H1 (cell line): ENCODE data around the gene SLC4A9. TPM values are rescaled to one million over a fixed set of nuclear protein-coding genes. Genes with fewer than 3 reads are reported as not detected.

ENCODE experiments used
- CTCF ChIA-PET: fragments of 300-600 bp; sonication (Branson Sonifier 250); formaldehyde crosslinking; loops from one replicate; lab custom pipeline; 2021; ENCODE audit not compliant: partially characterized antibody; lab: Charles Lee
- POLR2A ChIA-PET: fragments of 300-600 bp; sonication (Branson Sonifier 250); formaldehyde crosslinking; loops from one replicate; lab custom pipeline; 2021; ENCODE audit warnings: inconsistent platforms; ENCODE audit not compliant: partially characterized antibody; lab: Charles Lee
- DNase-seq, 2 experiments: peaks; one replicate each; pipeline versions ENCODE4 v3.0.0 to v3.0.0-alpha.2; 2010 to 2022; ENCODE audit warnings: low spot score in 2 of 2, low read depth in 1 of 2, mixed read lengths in 1 of 2
- FAIRE-seq: peaks from 2 replicates; lab custom pipeline; 2011; peaks lifted over from hg19 to GRCh38; lab: Jason Lieb, UNC
- H2AFZ ChIP-seq: 2 replicates; pipeline ENCODE4 v1.8.1; 2012; ENCODE audit warnings: low read length, inconsistent platforms
- H2AK5ac ChIP-seq: 2 replicates; pipeline ENCODE4 v1.6.1; 2013; ENCODE audit warnings: low read depth, low read length
- H2BK120ac ChIP-seq: replicated peaks from 2 replicates; pipeline ENCODE3; 2013; ENCODE audit warnings: low read depth, low read length, inconsistent platforms
- H2BK12ac ChIP-seq: 2 replicates; pipeline ENCODE4 v1.6.1; 2013; ENCODE audit warnings: low read depth, low read length
- H2BK15ac ChIP-seq: 2 replicates; pipeline ENCODE4 v1.6.1; 2013; ENCODE audit warnings: low read length
- H2BK20ac ChIP-seq: 2 replicates; pipeline ENCODE4 v1.6.1; 2013; ENCODE audit warnings: low read length
- H2BK5ac ChIP-seq: 2 replicates; pipeline ENCODE4 v1.6.1; 2013; ENCODE audit warnings: low read depth, low read length
- H3K14ac ChIP-seq: 2 replicates; pipeline ENCODE4 v1.6.1; 2013; ENCODE audit warnings: inconsistent platforms; ENCODE audit not compliant: insufficient read length
- H3K18ac ChIP-seq: 2 replicates; pipeline ENCODE4 v1.6.1; 2013; ENCODE audit warnings: low read length; ENCODE audit errors: extremely low read depth
- H3K23ac ChIP-seq: 2 replicates; pipeline ENCODE4 v1.6.1; 2013; ENCODE audit warnings: inconsistent platforms; ENCODE audit not compliant: insufficient read length
- H3K23me2 ChIP-seq: 2 replicates; pipeline ENCODE4 v1.6.1; 2013; ENCODE audit warnings: low read depth, low read length
- H3K27ac ChIP-seq: 2 replicates; pipeline ENCODE4 v1.6.1; 2011; ENCODE audit warnings: low read depth, low read length, inconsistent platforms
- H3K27me3 ChIP-seq, 4 experiments: replicated peaks in 1 of 4; 1 replicate in 1 of 4; 2 replicates in 3 of 4; pipeline versions ENCODE4 v1.6.1 to v1.8.1; 2011 to 2013; ENCODE audit warnings: low read length in 3 of 4, mild to moderate bottlenecking in 3 of 4, inconsistent platforms in 2 of 4, mixed read lengths in 2 of 4, moderate library complexity in 1 of 4; ENCODE audit not compliant: control insufficient read depth in 3 of 4, insufficient read depth in 3 of 4; ENCODE audit errors: extremely low read depth in 1 of 4
- H3K36me3 ChIP-seq, 4 experiments: 2 replicates each; pipeline versions ENCODE4 v1.6.1 to v1.8.1; 2011 to 2013; ENCODE audit warnings: mild to moderate bottlenecking in 4 of 4, low read length in 3 of 4, moderate library complexity in 2 of 4, control low read depth in 1 of 4, inconsistent platforms in 1 of 4; ENCODE audit not compliant: insufficient read depth in 4 of 4, control insufficient read depth in 2 of 4
- H3K4ac ChIP-seq: replicated peaks from 2 replicates; pipeline ENCODE3; 2013; ENCODE audit warnings: low read length, low read depth, mixed read lengths, inconsistent platforms; ENCODE audit not compliant: insufficient read length
- H3K4me1 ChIP-seq, 4 experiments: replicated peaks in 1 of 4; 1 replicate in 1 of 4; 2 replicates in 3 of 4; pipeline versions ENCODE4 v1.6.1 to v1.8.1; 2011 to 2013; ENCODE audit warnings: low read length in 3 of 4, inconsistent platforms in 2 of 4, mixed read lengths in 1 of 4; ENCODE audit not compliant: insufficient read depth in 4 of 4, control insufficient read depth in 3 of 4
- H3K4me2 ChIP-seq, 2 experiments: 2 replicates each; pipeline versions ENCODE4 v1.6.1 to v1.8.1; 2011 to 2013; ENCODE audit warnings: low read depth in 2 of 2, low read length in 2 of 2, control low read depth in 1 of 2, inconsistent platforms in 1 of 2, mild to moderate bottlenecking in 1 of 2; ENCODE audit not compliant: insufficient read depth in 1 of 2
- H3K4me3 ChIP-seq, 4 experiments: fragments of 200-600, 300-600 bp in 1 of 4; sonication (generic), shearing (Covaris generic), sonication (Bioruptor Twin) in 1 of 4; 2 replicates each; pipeline versions ENCODE4 v1.5.1 to v1.8.1; 2011 to 2016; ENCODE audit warnings: low read length in 4 of 4, low read depth in 3 of 4, control low read depth in 2 of 4, inconsistent platforms in 2 of 4, mild to moderate bottlenecking in 2 of 4, mixed read lengths in 1 of 4, moderate library complexity in 1 of 4; ENCODE audit not compliant: insufficient read depth in 2 of 4; ENCODE audit errors: extremely low read depth in 1 of 4
- H3K56ac ChIP-seq: replicated peaks from 2 replicates; pipeline ENCODE3; 2013; ENCODE audit warnings: low read depth, mild to moderate bottlenecking, mixed read lengths, low read length, inconsistent platforms; ENCODE audit not compliant: insufficient read length
- H3K79me1 ChIP-seq: 2 replicates; pipeline ENCODE4 v1.6.1; 2013; ENCODE audit warnings: low read depth, low read length, control low read depth
- H3K79me2 ChIP-seq, 2 experiments: 2 replicates each; pipeline versions ENCODE4 v1.6.1 to v1.8.1; 2012 to 2013; ENCODE audit warnings: low read length in 2 of 2, mild to moderate bottlenecking in 2 of 2, inconsistent platforms in 1 of 2; ENCODE audit not compliant: insufficient read depth in 2 of 2, control insufficient read depth in 1 of 2
- H3K9ac ChIP-seq, 4 experiments: replicated peaks in 1 of 4; 1 replicate in 1 of 4; 2 replicates in 3 of 4; pipeline versions ENCODE4 v1.6.1 to v1.8.1; 2011 to 2013; ENCODE audit warnings: low read depth in 3 of 4, low read length in 3 of 4, control low read depth in 2 of 4, mild to moderate bottlenecking in 2 of 4, moderate library complexity in 2 of 4, inconsistent platforms in 1 of 4; ENCODE audit errors: extremely low read depth in 1 of 4
- H3K9me3 ChIP-seq, 2 experiments: 2 replicates each; pipeline versions ENCODE4 v1.6.1 to v1.8.1; 2012 to 2013; ENCODE audit warnings: mild to moderate bottlenecking in 2 of 2, moderate library complexity in 2 of 2, control low read depth in 1 of 2, inconsistent platforms in 1 of 2, low read depth in 1 of 2, low read length in 1 of 2, mixed read lengths in 1 of 2; ENCODE audit not compliant: insufficient read depth in 2 of 2
- H4K20me1 ChIP-seq, 2 experiments: replicated peaks in 1 of 2; 2 replicates each; pipeline versions ENCODE3 to v1.8.1; 2011 to 2013; ENCODE audit warnings: inconsistent platforms in 2 of 2, low read length in 2 of 2, mild to moderate bottlenecking in 1 of 2; ENCODE audit not compliant: insufficient read depth in 2 of 2, control insufficient read depth in 1 of 2
- H4K5ac ChIP-seq: 2 replicates; pipeline ENCODE4 v1.6.1; 2013; ENCODE audit warnings: low read length, low read depth, mixed read lengths, inconsistent platforms; ENCODE audit not compliant: insufficient read length
- H4K8ac ChIP-seq: 2 replicates; pipeline ENCODE4 v1.8.0; 2013; ENCODE audit warnings: mild to moderate bottlenecking, moderate library complexity, low read length, inconsistent platforms; ENCODE audit not compliant: insufficient read depth; ENCODE audit errors: extremely low read depth
- H4K91ac ChIP-seq: replicated peaks from 2 replicates; pipeline ENCODE3; 2013; ENCODE audit warnings: low read length, mixed read lengths, inconsistent platforms; ENCODE audit not compliant: insufficient read length
- ASH2L ChIP-seq: fragments of 200-600, 300-600 bp; sonication (generic); IDR thresholded peaks from one replicate; pipeline ENCODE4 v1.7.1; 2017; ENCODE audit warnings: low read length
- CEBPB ChIP-seq: IDR thresholded peaks from 2 replicates; pipeline ENCODE4 v1.6.1; 2012; ENCODE audit warnings: low read depth, low read length
- CHD1 ChIP-seq: IDR thresholded peaks from 2 replicates; pipeline ENCODE4 v1.6.1; 2012; ENCODE audit warnings: low read depth, low read length, improper control_type of control experiment
- NANOG ChIP-seq: IDR thresholded peaks from 2 replicates; pipeline ENCODE4 v1.6.1; 2011; ENCODE audit warnings: low read length, low read depth, mild to moderate bottlenecking, inconsistent platforms; ENCODE audit not compliant: insufficient read depth, poor library complexity, severe bottlenecking
- POU5F1 ChIP-seq: IDR thresholded peaks from 2 replicates; pipeline ENCODE4 v1.6.1; 2011; ENCODE audit warnings: low read depth, mild to moderate bottlenecking, low read length, moderate library complexity
- SIN3A ChIP-seq, 2 experiments: IDR thresholded peaks in 1 of 2; conservative IDR thresholded peaks in 1 of 2; 2 replicates each; pipeline ENCODE4 v1.6.1; 2011 to 2012; ENCODE audit warnings: low read length in 2 of 2, improper control_type of control experiment in 1 of 2, low read depth in 1 of 2, mild to moderate bottlenecking in 1 of 2
- SIX5 ChIP-seq: IDR thresholded peaks from 2 replicates; pipeline ENCODE4 v1.6.1; 2011; ENCODE audit warnings: mild to moderate bottlenecking, low read depth, low read length
- TAF7 ChIP-seq: optimal IDR thresholded peaks from 2 replicates; pipeline ENCODE3; 2011; ENCODE audit warnings: low read depth, mild to moderate bottlenecking, inconsistent platforms, low read length, moderate library complexity, borderline replicate concordance
- ZNF274 ChIP-seq: IDR thresholded peaks from 2 replicates; pipeline ENCODE4 v1.7.0; 2012; ENCODE audit warnings: low read length, borderline replicate concordance; ENCODE audit errors: extremely low read depth
- WGBS, 2 experiments: shearing (Covaris generic) in 1 of 2; methylation state at CpG; one replicate each; pipeline versions ENCODE4 v1.1.6 to v1.1.7; 2013 to 2015; ENCODE audit warnings: low lambda C conversion rate in 2 of 2, mixed read lengths in 2 of 2, inconsistent platforms in 1 of 2, low coverage in 1 of 2, missing lambda C conversion rate in 1 of 2; ENCODE audit not compliant: insufficient replicate concordance in 2 of 2, insufficient coverage in 1 of 2, insufficient read length in 1 of 2; ENCODE audit errors: extremely low coverage in 1 of 2, missing lambda C conversion rate in 1 of 2; 5-methylcytosine and 5-hydroxymethylcytosine counted together
- polyA plus RNA-seq, 7 experiments: library from polyadenylated mRNA; depleted of rRNA in 3 of 7; stranded (reverse) in 5 of 7; unstranded in 2 of 7; fragments of >200 nt in 5 of 7; fragments of 200-250 nt in 2 of 7; gene quantifications; 1 replicate in 5 of 7; 2 replicates in 1 of 7; 4 replicates in 1 of 7; pipeline versions ENCODE4 v1.2.1 to v1.2.3, GENCODE V29; 2011 to 2013; ENCODE audit warnings: missing spikeins in 2 of 7, mixed read lengths in 2 of 7
- total RNA-seq: library from RNA; stranded (reverse); fragmentation: NEBNext Ultra II Directional; extraction: Animal tissue kit (Norgen Biotek cat#: 25700); gene quantifications from 2 replicates; pipeline ENCODE4 v1.2.1, GENCODE V29; 2021
- TF ChIP-seq, protein P1 (sequence below): IDR thresholded peaks from 2 replicates; pipeline ENCODE4 v1.6.1; 2012; ENCODE audit warnings: inconsistent platforms

SLC4A9 gene
- total and polyA plus RNA-seq, 2 of the 8 experiments (the other 6 are each of a cell fraction or from before 2014, with no cell fraction given): 0.15 to 0.28 TPM

DNA sequence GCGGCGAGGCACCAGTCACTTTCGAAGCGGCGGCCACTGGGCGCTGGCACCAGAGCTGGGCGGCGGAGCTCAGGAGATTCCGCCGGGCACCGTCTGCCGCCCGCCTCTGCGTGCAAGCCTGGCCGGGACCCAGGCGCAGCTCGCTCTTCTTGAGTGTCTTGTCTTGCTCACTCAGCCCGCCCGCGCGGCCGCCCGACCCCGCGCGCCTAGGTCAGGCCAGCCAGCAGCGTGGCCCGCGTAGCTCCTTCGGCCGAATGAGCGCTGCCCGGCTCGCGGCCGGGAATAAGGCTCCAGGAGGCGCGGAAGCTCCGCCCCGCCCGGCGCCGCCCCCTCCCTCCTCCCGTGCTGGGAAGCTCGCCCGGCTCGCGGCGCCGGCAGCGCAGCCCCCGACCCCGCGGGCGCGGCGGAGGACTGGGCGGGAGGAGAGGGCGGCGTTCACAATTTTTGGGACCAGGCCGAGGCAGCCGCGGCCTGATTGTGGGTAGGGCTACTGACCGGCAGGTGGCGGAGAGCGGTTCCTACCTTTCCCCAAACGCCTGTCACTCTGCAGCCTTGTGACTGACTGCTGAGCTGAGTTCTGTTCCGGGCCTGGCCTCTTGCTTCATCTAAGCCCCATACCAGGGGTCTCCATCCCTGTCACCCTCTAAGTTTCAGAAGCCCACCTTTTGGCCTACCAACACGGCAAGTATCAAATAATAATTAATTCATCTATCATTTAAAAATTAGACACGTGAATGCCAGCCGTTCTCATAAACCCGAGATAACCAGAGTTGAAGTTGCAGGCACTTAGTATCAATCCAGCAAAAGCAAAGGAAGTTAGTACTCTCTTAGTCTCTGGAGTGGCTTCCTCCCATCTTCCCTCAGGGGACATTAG, 13.4 kb upstream of the SLC4A9 start, which contains the start of gene HBEGF:
HBEGF (minus strand) TSS at position 256 of the 874 bp plus-strand sequence. CDS start 275 bp downstream, outside the sequence.
- no peak within 1 kb of the TSS for H4K5ac ChIP-seq
- H3K79me1 ChIP-seq: no peaks in the 10 kb centered on the region; the same call in 1 of the 2 replicates
- POLR2A ChIA-PET: interaction anchor here (0.5 to 4.6 kb wide), 30 partner anchors 9 to 741 kb away, joined by 3 to 64 read pairs (median 6); partner anchors contain the start of genes ANKHD1, EIF4EBP3, IK and NDUFA2
- H3K23me2 ChIP-seq: peaks cover 4% of the 10 kb centered on the region
- peaks cover 0 to 16% (median 6%) of the 10 kb centered on the region in 4 experiments; a peak in 5 of 7 replicates for H3K4me1 ChIP-seq
- H4K8ac ChIP-seq: peak within 1 kb of the TSS; percentile 64; the same call in 1 of the 2 replicates
- no peak within 1 kb of the TSS for H2AK5ac ChIP-seq
- H4K91ac ChIP-seq: no peak within 1 kb of the TSS
- no peak within 1 kb of the TSS for H2BK15ac ChIP-seq
- CTCF ChIA-PET: interaction anchor here (0.6 to 15.0 kb wide), 28 partner anchors 9 to 250 kb away, joined by 3 to 676 read pairs (median 6); partner anchors contain the start of genes PFDN1 and SLC4A9
- H3K4me3 ChIP-seq: peak within 1 kb of the TSS; percentile 48 to 84 (median 77)
- no peak within 1 kb of the TSS for H2BK20ac ChIP-seq
- 10% methylated on average over 31 of the region's 72 CpGs; no CpG with 5 or more reads in 1 of the 2 experiments for WGBS, 2 experiments
- FAIRE-seq (no peak), DNase-seq (peak; percentile 78 to 88)
- H2BK5ac ChIP-seq: no peak within 1 kb of the TSS; the same call in 1 of the 2 replicates
- H4K20me1 ChIP-seq: peaks cover 0 to 4% of the 10 kb centered on the region in 2 experiments
- H2BK12ac ChIP-seq: no peak within 1 kb of the TSS
- H2BK120ac ChIP-seq: no peak within 1 kb of the TSS
- H3K4ac ChIP-seq: no peak within 1 kb of the TSS
- H3K27me3 ChIP-seq: peaks cover 0 to 11% (median 5%) of the 10 kb centered on the region in 4 experiments; a peak in 6 of 7 replicates
- peak within 1 kb of the TSS in 3 of 4 experiments; percentile 14 to 53 (median 42); a peak in 5 of 7 replicates for H3K9ac ChIP-seq
- H3K27ac ChIP-seq: no peak within 1 kb of the TSS
- H3K36me3 ChIP-seq: no peaks in the 10 kb centered on the region; a peak in 1 of 8 replicates
- peak within 1 kb of the TSS; percentile 40; the same call in 1 of the 2 replicates for H3K18ac ChIP-seq
- no peak within 1 kb of the TSS for H3K56ac ChIP-seq
- H3K79me2 ChIP-seq: no peaks in the 10 kb centered on the region
- no peaks in the 10 kb centered on the region for H3K9me3 ChIP-seq
- peak within 1 kb of the TSS; percentile 67 to 81 for H3K4me2 ChIP-seq
- no peak within 1 kb of the TSS for H3K14ac ChIP-seq
- H3K23ac ChIP-seq: no peak within 1 kb of the TSS
- H2AFZ ChIP-seq: peak within 1 kb of the TSS; percentile 70
- peak; percentile 77 for TF ChIP-seq ASH2L
- no peak for TF ChIP-seq POU5F1
- peak; percentile 76 for TF ChIP-seq CEBPB
- TF ChIP-seq SIX5: no peak
- peak; percentile 86 for TF ChIP-seq TAF7
- TF ChIP-seq, protein P1, sequence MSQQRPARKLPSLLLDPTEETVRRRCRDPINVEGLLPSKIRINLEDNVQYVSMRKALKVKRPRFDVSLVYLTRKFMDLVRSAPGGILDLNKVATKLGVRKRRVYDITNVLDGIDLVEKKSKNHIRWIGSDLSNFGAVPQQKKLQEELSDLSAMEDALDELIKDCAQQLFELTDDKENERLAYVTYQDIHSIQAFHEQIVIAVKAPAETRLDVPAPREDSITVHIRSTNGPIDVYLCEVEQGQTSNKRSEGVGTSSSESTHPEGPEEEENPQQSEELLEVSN: no peak
- no peak for TF ChIP-seq CHD1
- TF ChIP-seq ZNF274: no peak
- TF ChIP-seq NANOG: peak; percentile 2
- TF ChIP-seq SIN3A (conservative IDR thresholded peaks at IDR 0.05 in 1 of 2, IDR thresholded peaks at IDR 0.05 in 1 of 2; ENCODE audit: low read depth in 1 of 2, low read length in 2 of 2): peak in 1 of 2 experiments; percentile 70; a peak in 1 of 4 replicates
